ENCODE results near the gene PRC1.

DNA sequence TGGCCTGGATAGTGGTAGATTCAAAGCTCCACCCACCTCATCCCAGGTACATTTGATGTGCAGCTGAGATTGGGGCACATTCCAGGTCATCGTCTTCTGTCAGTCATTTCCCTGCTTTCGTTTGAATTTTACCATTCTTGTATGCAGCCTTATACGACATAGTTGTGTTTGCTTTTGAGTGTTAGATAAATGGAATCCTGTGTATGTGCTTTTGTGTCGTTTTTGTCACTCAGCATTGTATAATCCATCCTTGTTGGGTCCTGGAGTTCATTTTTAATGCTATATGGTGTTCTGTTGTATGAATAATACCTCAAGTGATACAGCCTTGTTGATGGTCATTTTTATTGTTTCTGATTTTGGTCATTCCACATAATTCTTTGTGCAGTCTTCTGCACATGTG lies 32.3 kb downstream of the PRC1 start:
- TF ChIP-seq, protein P1, sequence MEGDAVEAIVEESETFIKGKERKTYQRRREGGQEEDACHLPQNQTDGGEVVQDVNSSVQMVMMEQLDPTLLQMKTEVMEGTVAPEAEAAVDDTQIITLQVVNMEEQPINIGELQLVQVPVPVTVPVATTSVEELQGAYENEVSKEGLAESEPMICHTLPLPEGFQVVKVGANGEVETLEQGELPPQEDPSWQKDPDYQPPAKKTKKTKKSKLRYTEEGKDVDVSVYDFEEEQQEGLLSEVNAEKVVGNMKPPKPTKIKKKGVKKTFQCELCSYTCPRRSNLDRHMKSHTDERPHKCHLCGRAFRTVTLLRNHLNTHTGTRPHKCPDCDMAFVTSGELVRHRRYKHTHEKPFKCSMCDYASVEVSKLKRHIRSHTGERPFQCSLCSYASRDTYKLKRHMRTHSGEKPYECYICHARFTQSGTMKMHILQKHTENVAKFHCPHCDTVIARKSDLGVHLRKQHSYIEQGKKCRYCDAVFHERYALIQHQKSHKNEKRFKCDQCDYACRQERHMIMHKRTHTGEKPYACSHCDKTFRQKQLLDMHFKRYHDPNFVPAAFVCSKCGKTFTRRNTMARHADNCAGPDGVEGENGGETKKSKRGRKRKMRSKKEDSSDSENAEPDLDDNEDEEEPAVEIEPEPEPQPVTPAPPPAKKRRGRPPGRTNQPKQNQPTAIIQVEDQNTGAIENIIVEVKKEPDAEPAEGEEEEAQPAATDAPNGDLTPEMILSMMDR (IDR thresholded peaks at IDR 0.05), result no peak
- no peak for TF ChIP-seq EZH2 (IDR thresholded peaks at IDR 0.05; ENCODE audit: borderline replicate concordance, insufficient read depth, low read depth, low read length, poor library complexity, severe bottlenecking)
